SK-N-SH (cell line): ENCODE measurements around the gene INPPL1. TPM values are rescaled to one million over a fixed set of nuclear protein-coding genes. Genes with fewer than 3 reads are reported as not detected.

Source experiments
- CTCF ChIA-PET: fragments of 300-600, 350-600 bp; formaldehyde crosslinking; extraction: SDS; loops from one replicate; lab custom pipeline; 2021; lab: Yijun Ruan, JAX
- POLR2A ChIA-PET: fragments of 350-600 bp; sonication (Branson Sonifier 250); formaldehyde crosslinking; extraction: SDS; loops from one replicate; lab custom pipeline; 2020; ENCODE audit warnings: antibody characterized with exemption, inconsistent platforms; lab: Yijun Ruan, JAX
- DNase-seq: peaks from one replicate; pipeline ENCODE4 v3.0.0; 2012
- H2AFZ ChIP-seq: fragments of 200-600 bp; sonication (generic); 2 replicates; pipeline ENCODE4 v1.8.1; 2016; ENCODE audit warnings: antibody characterized with exemption, mild to moderate bottlenecking, low read depth
- H3F3A ChIP-seq: fragments of 200-600 bp; sonication (generic); replicated peaks from 2 replicates; pipeline ENCODE3; 2016; ENCODE audit warnings: antibody characterized with exemption, mild to moderate bottlenecking; ENCODE audit not compliant: insufficient read depth
- H3K27ac ChIP-seq, 2 experiments: fragments of 200-500 bp in 1 of 2; fragments of 200-600 bp in 1 of 2; sonication (Bioruptor generic) in 1 of 2; sonication (generic), shearing (Covaris generic) in 1 of 2; 2 replicates each; pipeline versions ENCODE4 v1.5.1 to v1.6.1; 2014 to 2016; ENCODE audit warnings: low read depth in 2 of 2, inconsistent platforms in 1 of 2, low read length in 1 of 2, mild to moderate bottlenecking in 1 of 2, mixed read lengths in 1 of 2
- H3K27me3 ChIP-seq: fragments of 200-600 bp; sonication (generic), shearing (Covaris generic); 2 replicates; pipeline ENCODE4 v1.6.1; 2016; ENCODE audit warnings: mixed run types; ENCODE audit not compliant: insufficient read depth
- H3K36me3 ChIP-seq, 2 experiments: fragments of 200-500 bp in 1 of 2; fragments of 200-600 bp in 1 of 2; sonication (Bioruptor generic) in 1 of 2; sonication (generic) in 1 of 2; replicated peaks in 1 of 2; 2 replicates each; pipeline versions ENCODE3 to v1.5.1; 2014 to 2016; ENCODE audit warnings: low read length in 1 of 2, mild to moderate bottlenecking in 1 of 2; ENCODE audit not compliant: insufficient read depth in 2 of 2, control insufficient read depth in 1 of 2
- H3K4me1 ChIP-seq, 2 experiments: fragments of 200-500 bp in 1 of 2; fragments of 200-600 bp in 1 of 2; sonication (Bioruptor generic) in 1 of 2; sonication (generic), shearing (Covaris generic) in 1 of 2; 2 replicates each; pipeline versions ENCODE4 v1.5.1 to v1.6.1; 2014 to 2016; ENCODE audit warnings: low read depth in 1 of 2, low read length in 1 of 2, mixed run types in 1 of 2; ENCODE audit not compliant: insufficient read depth in 2 of 2, control insufficient read depth in 1 of 2
- H3K4me2 ChIP-seq: fragments of 200-600 bp; sonication (generic), shearing (Covaris generic); 2 replicates; pipeline ENCODE4 v1.6.1; 2017; ENCODE audit warnings: mixed run types
- H3K4me3 ChIP-seq, 2 experiments: fragments of 200-500 bp in 1 of 2; fragments of 200-600 bp in 1 of 2; sonication (Bioruptor generic) in 1 of 2; sonication (generic), shearing (Covaris generic) in 1 of 2; 2 replicates each; pipeline versions ENCODE4 v1.5.1 to v1.8.1; 2014 to 2016; ENCODE audit warnings: low read depth in 2 of 2, inconsistent platforms in 1 of 2, low read length in 1 of 2, mild to moderate bottlenecking in 1 of 2, mixed read lengths in 1 of 2, moderate library complexity in 1 of 2
- H3K79me2 ChIP-seq: fragments of 200-600 bp; sonication (generic); 2 replicates; pipeline ENCODE4 v1.8.1; 2017; ENCODE audit warnings: mild to moderate bottlenecking; ENCODE audit not compliant: insufficient read depth
- H3K9ac ChIP-seq: fragments of 200-600 bp; sonication (generic); 2 replicates; pipeline ENCODE4 v1.6.1; 2017; ENCODE audit warnings: mixed run types
- H3K9me2 ChIP-seq: fragments of 200-600 bp; sonication (generic); 2 replicates; pipeline ENCODE4 v1.6.1; 2017; ENCODE audit warnings: mixed run types
- H3K9me3 ChIP-seq: fragments of 200-600 bp; sonication (generic); 2 replicates; pipeline ENCODE4 v1.6.1; 2017; ENCODE audit warnings: mixed run types, mild to moderate bottlenecking, moderate library complexity
- H4K20me1 ChIP-seq: fragments of 200-600 bp; sonication (generic); 2 replicates; pipeline ENCODE4 v1.6.1; 2017; ENCODE audit warnings: mild to moderate bottlenecking, mixed run types; ENCODE audit not compliant: insufficient read depth
- ELF1 ChIP-seq: IDR thresholded peaks from 2 replicates; pipeline ENCODE4 v1.4.0; 2012
- EP300 ChIP-seq, 2 experiments: IDR thresholded peaks; 2 replicates each; pipeline versions ENCODE4 v1.4.0 to v1.6.1; 2012; ENCODE audit warnings: borderline replicate concordance in 1 of 2, low read depth in 1 of 2, low read length in 1 of 2
- FOSL2 ChIP-seq: IDR thresholded peaks from 2 replicates; pipeline ENCODE4 v1.4.0; 2012; ENCODE audit warnings: low read depth, mild to moderate bottlenecking, moderate library complexity, borderline replicate concordance
- FOXJ3 ChIP-seq: sonication (generic); formaldehyde crosslinking; IDR thresholded peaks from 2 replicates; pipeline ENCODE4 v1.5.1; 2020; ENCODE audit warnings: mild to moderate bottlenecking, missing genetic modification reagents
- FOXM1 ChIP-seq: IDR thresholded peaks from 2 replicates; pipeline ENCODE4 v1.4.0; 2012; ENCODE audit warnings: low read depth, mild to moderate bottlenecking
- IRF3 ChIP-seq: fragments of 150-350 bp; IDR thresholded peaks from 2 replicates; pipeline ENCODE4 v1.6.1; 2016; ENCODE audit warnings: mild to moderate bottlenecking, low read depth, low read length
- JUND ChIP-seq: IDR thresholded peaks from 2 replicates; pipeline ENCODE4 v1.4.0; 2012
- MEF2A ChIP-seq: IDR thresholded peaks from 2 replicates; pipeline ENCODE4 v1.4.0; 2012; ENCODE audit warnings: low read depth, borderline replicate concordance
- MXI1 ChIP-seq: IDR thresholded peaks from 2 replicates; pipeline ENCODE4 v1.6.1; 2012; ENCODE audit warnings: mild to moderate bottlenecking, low read depth, low read length, improper control_type of control experiment
- NFIC ChIP-seq: IDR thresholded peaks from 2 replicates; pipeline ENCODE4 v1.4.0; 2012; ENCODE audit warnings: borderline replicate concordance
- NRF1 ChIP-seq: IDR thresholded peaks from 2 replicates; pipeline ENCODE4 v1.6.1; 2012; ENCODE audit warnings: low read depth, mild to moderate bottlenecking, low read length
- PBX3 ChIP-seq: IDR thresholded peaks from 2 replicates; pipeline ENCODE4; 2012
- RAD21 ChIP-seq: IDR thresholded peaks from 2 replicates; pipeline ENCODE4 v1.6.1; 2012; ENCODE audit warnings: mild to moderate bottlenecking, low read length
- RFX5 ChIP-seq: IDR thresholded peaks from 2 replicates; pipeline ENCODE4 v1.6.1; 2012; ENCODE audit warnings: mild to moderate bottlenecking, improper control_type of control experiment, low read length
- SIN3A ChIP-seq: IDR thresholded peaks from 2 replicates; pipeline ENCODE4 v1.6.1; 2012; ENCODE audit warnings: low read depth, mild to moderate bottlenecking, low read length, moderate library complexity, borderline replicate concordance
- SMC3 ChIP-seq: IDR thresholded peaks from 2 replicates; pipeline ENCODE4 v1.6.1; 2012; ENCODE audit warnings: low read depth, low read length, improper control_type of control experiment
- TAF1 ChIP-seq: IDR thresholded peaks from 2 replicates; pipeline ENCODE4 v1.6.1; 2012; ENCODE audit warnings: low read depth, mild to moderate bottlenecking, low read length, moderate library complexity, borderline replicate concordance
- TCF12 ChIP-seq: IDR thresholded peaks from 2 replicates; pipeline ENCODE4 v1.4.0; 2012
- TEAD4 ChIP-seq: IDR thresholded peaks from 2 replicates; pipeline ENCODE4 v1.4.0; 2012; ENCODE audit warnings: mild to moderate bottlenecking, borderline replicate concordance; ENCODE audit not compliant: insufficient read depth
- YY1 ChIP-seq: IDR thresholded peaks from 2 replicates; pipeline ENCODE4 v1.4.0; 2012; ENCODE audit warnings: low read depth, mild to moderate bottlenecking
- WGBS: methylation state at CpG from one replicate; pipeline ENCODE4 v1.1.6; 2017; ENCODE audit warnings: low lambda C conversion rate; 5-methylcytosine and 5-hydroxymethylcytosine counted together
- polyA plus RNA-seq, 3 experiments: library from polyadenylated mRNA; depleted of rRNA; stranded (reverse); fragments of >200 nt; gene quantifications; 2 replicates each; pipeline ENCODE4 v1.2.3, GENCODE V29; 2012
- TF ChIP-seq, protein P1 (sequence below): IDR thresholded peaks from 2 replicates; pipeline ENCODE4 v1.4.0; 2012; ENCODE audit warnings: low read depth
- TF ChIP-seq, protein P2 (sequence below): IDR thresholded peaks from 2 replicates; pipeline ENCODE4 v1.4.0; 2012; ENCODE audit warnings: low read depth, borderline replicate concordance
- TF ChIP-seq, protein P3 (sequence below): IDR thresholded peaks from 2 replicates; pipeline ENCODE4 v1.4.0; 2012; ENCODE audit warnings: low read depth, borderline replicate concordance

The INPPL1 gene
- polyA plus RNA-seq, 1 of the 3 experiments (the other 2 are of a cell fraction) = 123 TPM

DNA sequence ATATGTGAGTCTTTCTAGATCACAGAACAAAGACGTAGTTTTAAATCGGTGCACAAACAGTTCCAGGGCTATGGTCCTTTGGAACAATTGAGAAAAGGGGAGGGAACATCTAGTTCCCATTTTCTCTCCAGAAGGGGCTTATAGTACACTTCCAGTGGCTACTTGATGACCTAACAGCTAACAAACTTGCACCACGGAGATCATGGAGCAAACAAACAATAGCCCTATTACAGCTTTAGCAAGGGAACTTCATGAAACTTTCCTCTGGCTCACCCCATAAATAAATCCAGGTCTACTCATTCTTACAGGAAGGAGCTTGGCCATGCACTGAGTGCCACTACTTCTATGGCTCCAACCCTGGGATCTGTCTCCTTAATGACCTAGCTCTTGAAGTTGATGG is 16.3 kb upstream of the INPPL1 start:
- ChIA-PET CTCF (interaction anchor here (0.8 to 1.9 kb wide), 4 partner anchors 30 to 223 kb away, joined by 3 to 5 read pairs (median 4); no protein-coding TSS in a partner anchor), POLR2A (no interaction called here)
- H3K4me3 ChIP-seq = no peak overlapping the region
- WGBS = 60% methylated on average over 3 of the region's 3 CpGs
- no peaks in the 10 kb centered on the region for H3K36me3 ChIP-seq
- no peak overlapping the region for H3K9ac ChIP-seq
- no peaks in the 10 kb centered on the region for H3K9me2 ChIP-seq
- no peak overlapping the region for H3K27ac ChIP-seq
- no peak overlapping the region for H3K4me2 ChIP-seq
- DNase-seq = no peak
- H2AFZ ChIP-seq = no peak overlapping the region
- H3K27me3 ChIP-seq = peaks cover 8% of the 10 kb centered on the region; the same call in 1 of the 2 replicates
- no peaks in the 10 kb centered on the region for H3K79me2 ChIP-seq
- no peak for TF ChIP-seq SIN3A
- no peak for TF ChIP-seq SMC3
- no peak for TF ChIP-seq NRF1
- no peak for TF ChIP-seq YY1
- TF ChIP-seq RAD21 = no peak
- TF ChIP-seq TAF1 = no peak
- TF ChIP-seq, protein P1, sequence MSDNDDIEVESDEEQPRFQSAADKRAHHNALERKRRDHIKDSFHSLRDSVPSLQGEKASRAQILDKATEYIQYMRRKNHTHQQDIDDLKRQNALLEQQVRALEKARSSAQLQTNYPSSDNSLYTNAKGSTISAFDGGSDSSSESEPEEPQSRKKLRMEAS = no peak
- TF ChIP-seq FOXM1 = no peak
- no peak for TF ChIP-seq MXI1
- no peak for TF ChIP-seq FOSL2
- H3K4me1 ChIP-seq = no peaks in the 10 kb centered on the region
- peaks cover 7% of the 10 kb centered on the region; the same call in 1 of the 2 replicates for H3K9me3 ChIP-seq
- no peaks in the 10 kb centered on the region for H3F3A ChIP-seq
- no peaks in the 10 kb centered on the region for H4K20me1 ChIP-seq

GRCh38 chr11:72209101-72209500 is 15.5 kb upstream of the INPPL1 start:
- CTCF ChIA-PET = interaction anchor here (0.8 to 1.5 kb wide), 3 partner anchors 29 to 222 kb away, joined by 3 to 4 read pairs (median 3); no protein-coding TSS in a partner anchor
- Histone ChIP-seq H3K36me3 (no peaks in the 10 kb centered on the region), H3K27me3 (peaks cover 13% of the 10 kb centered on the region; the same call in 1 of the 2 replicates), H3K9me2 (no peaks in the 10 kb centered on the region), H3K9me3 (peaks cover 7% of the 10 kb centered on the region; the same call in 1 of the 2 replicates), H3F3A (no peaks in the 10 kb centered on the region), H2AFZ (no peak overlapping the region), H3K4me3 (no peak overlapping the region), H3K4me1 (no peaks in the 10 kb centered on the region), H3K27ac (no peak overlapping the region), H3K4me2 (no peak overlapping the region), H3K9ac (no peak overlapping the region), H3K79me2 (no peaks in the 10 kb centered on the region), H4K20me1 (no peaks in the 10 kb centered on the region)
- no peak for DNase-seq
- POLR2A ChIA-PET = no interaction called here
- 48% methylated on average over 4 of the region's 4 CpGs for WGBS
- no peak for TF ChIP-seq EP300 (IDR thresholded peaks at IDR 0.05; ENCODE audit: borderline replicate concordance in 1 of 2, low read depth in 1 of 2, low read length in 1 of 2)
- TF ChIP-seq, protein P1 = no peak
- no peak for TF ChIP-seq NFIC
- TF ChIP-seq ELF1 = no peak
- TF ChIP-seq, protein P2, sequence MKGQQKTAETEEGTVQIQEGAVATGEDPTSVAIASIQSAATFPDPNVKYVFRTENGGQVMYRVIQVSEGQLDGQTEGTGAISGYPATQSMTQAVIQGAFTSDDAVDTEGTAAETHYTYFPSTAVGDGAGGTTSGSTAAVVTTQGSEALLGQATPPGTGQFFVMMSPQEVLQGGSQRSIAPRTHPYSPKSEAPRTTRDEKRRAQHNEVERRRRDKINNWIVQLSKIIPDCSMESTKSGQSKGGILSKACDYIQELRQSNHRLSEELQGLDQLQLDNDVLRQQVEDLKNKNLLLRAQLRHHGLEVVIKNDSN = no peak
- TF ChIP-seq, protein P3, sequence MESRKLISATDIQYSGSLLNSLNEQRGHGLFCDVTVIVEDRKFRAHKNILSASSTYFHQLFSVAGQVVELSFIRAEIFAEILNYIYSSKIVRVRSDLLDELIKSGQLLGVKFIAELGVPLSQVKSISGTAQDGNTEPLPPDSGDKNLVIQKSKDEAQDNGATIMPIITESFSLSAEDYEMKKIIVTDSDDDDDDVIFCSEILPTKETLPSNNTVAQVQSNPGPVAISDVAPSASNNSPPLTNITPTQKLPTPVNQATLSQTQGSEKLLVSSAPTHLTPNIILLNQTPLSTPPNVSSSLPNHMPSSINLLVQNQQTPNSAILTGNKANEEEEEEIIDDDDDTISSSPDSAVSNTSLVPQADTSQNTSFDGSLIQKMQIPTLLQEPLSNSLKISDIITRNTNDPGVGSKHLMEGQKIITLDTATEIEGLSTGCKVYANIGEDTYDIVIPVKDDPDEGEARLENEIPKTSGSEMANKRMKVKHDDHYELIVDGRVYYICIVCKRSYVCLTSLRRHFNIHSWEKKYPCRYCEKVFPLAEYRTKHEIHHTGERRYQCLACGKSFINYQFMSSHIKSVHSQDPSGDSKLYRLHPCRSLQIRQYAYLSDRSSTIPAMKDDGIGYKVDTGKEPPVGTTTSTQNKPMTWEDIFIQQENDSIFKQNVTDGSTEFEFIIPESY = no peak
- TF ChIP-seq MEF2A = no peak
- no peak for TF ChIP-seq FOXJ3
- TF ChIP-seq JUND = no peak
- no peak for TF ChIP-seq TEAD4
- no peak for TF ChIP-seq RFX5
- TF ChIP-seq IRF3 = no peak
- TF ChIP-seq PBX3 = no peak
- no peak for TF ChIP-seq TCF12
